Stimulated activated CD8-positive, alpha-beta memory T cell treated with anti-CD3 and anti-CD28 coated beads, Interleukin-7, amount 100 ng/mL, for 4 hours (primary cell): ENCODE results near the gene AHCTF1.

ENCODE experiments used
- DNase-seq, 2 donors: peaks; one replicate each; pipeline ENCODE4 v3.0.0-alpha.2; 2020; ENCODE audit warnings: low read depth in 2 of 2

AHCTF1 gene

GRCh38 chr1:246931549-246932365, at the start of gene AHCTF1:
AHCTF1 (minus strand) TSS chr1:246931948; CDS start chr1:246918370, 13,578 bp downstream.
- peak; percentile 90 to 92 for DNase-seq

GRCh38 chr1:246978785-246979184, 47.0 kb upstream of the AHCTF1 start:
- no peak for DNase-seq

- no peak for DNase-seq
Observed at GRCh38 chr1:246978281-246978680, 46.5 kb upstream of the AHCTF1 start.

GRCh38 chr1:246971969-246972368, 40.2 kb upstream of the AHCTF1 start:
- DNase-seq = no peak

GRCh38 chr1:246971090-246971721, 39.5 kb upstream of the AHCTF1 start:
- DNase-seq = no peak

- no peak for DNase-seq
Observed at GRCh38 chr1:246969621-246970020, 37.9 kb upstream of the AHCTF1 start.

- DNase-seq = no peak
Observed at GRCh38 chr1:246966502-246966901, 34.8 kb upstream of the AHCTF1 start.

GRCh38 chr1:246959944-246960693, 28.4 kb upstream of the AHCTF1 start:
- no peak for DNase-seq

- DNase-seq = no peak
Observed at GRCh38 chr1:246954126-246954525, 22.4 kb upstream of the AHCTF1 start.

- no peak for DNase-seq
Observed at GRCh38 chr1:246951413-246951812, 19.7 kb upstream of the AHCTF1 start.

GRCh38 chr1:246949956-246950355, 18.2 kb upstream of the AHCTF1 start:
- no peak for DNase-seq

GRCh38 chr1:246947255-246947654, 15.5 kb upstream of the AHCTF1 start:
- DNase-seq = no peak

- DNase-seq = no peak
Observed at GRCh38 chr1:246946366-246946765, 14.6 kb upstream of the AHCTF1 start.

GRCh38 chr1:246934765-246935164, 3.0 kb upstream of the AHCTF1 start:
- no peak for DNase-seq

GRCh38 chr1:246933893-246934292, 2.1 kb upstream of the AHCTF1 start:
- no peak for DNase-seq

GRCh38 chr1:246932366-246932700, 585 bp upstream of the AHCTF1 start:
- no peak for DNase-seq

- DNase-seq = peak in 1 of 2 donors; percentile 50
Observed at GRCh38 chr1:246930830-246931548, 759 bp downstream of the AHCTF1 start.

- no peak for DNase-seq
Observed at GRCh38 chr1:246925997-246926626, 5.6 kb downstream of the AHCTF1 start.

- no peak for DNase-seq
Observed at GRCh38 chr1:246923900-246924299, 7.8 kb downstream of the AHCTF1 start.

GRCh38 chr1:246923482-246923881, 8.3 kb downstream of the AHCTF1 start:
- no peak for DNase-seq

- DNase-seq = no peak
Observed at GRCh38 chr1:246921481-246921880, 10.3 kb downstream of the AHCTF1 start.

- no peak for DNase-seq
Observed at GRCh38 chr1:246919902-246920301, 11.8 kb downstream of the AHCTF1 start.
